ENCODE results near the gene GPR68.

Gene GPR68, protein sequence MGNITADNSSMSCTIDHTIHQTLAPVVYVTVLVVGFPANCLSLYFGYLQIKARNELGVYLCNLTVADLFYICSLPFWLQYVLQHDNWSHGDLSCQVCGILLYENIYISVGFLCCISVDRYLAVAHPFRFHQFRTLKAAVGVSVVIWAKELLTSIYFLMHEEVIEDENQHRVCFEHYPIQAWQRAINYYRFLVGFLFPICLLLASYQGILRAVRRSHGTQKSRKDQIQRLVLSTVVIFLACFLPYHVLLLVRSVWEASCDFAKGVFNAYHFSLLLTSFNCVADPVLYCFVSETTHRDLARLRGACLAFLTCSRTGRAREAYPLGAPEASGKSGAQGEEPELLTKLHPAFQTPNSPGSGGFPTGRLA

DNA sequence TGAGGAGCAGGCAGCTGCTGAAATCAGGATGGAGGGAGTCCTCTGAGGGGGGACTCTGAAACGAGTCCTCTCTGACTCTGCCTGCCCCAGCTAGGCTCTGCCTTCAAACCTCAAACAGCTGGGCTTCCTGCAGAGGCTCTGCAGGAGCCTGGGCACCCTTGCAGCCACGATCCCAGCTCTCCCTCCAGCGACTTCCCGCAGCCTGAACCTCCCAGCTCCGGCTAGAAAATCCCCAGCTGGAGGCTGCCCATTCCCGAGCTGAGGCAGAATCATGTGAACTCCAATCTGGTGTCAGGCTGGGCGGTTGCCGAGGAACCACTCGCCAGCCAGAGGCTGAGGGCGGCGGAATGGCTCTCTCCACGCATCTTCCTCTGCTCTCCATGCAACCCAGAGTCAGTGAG, at the start of gene GPR68:
Gene GPR68 (minus strand): TSS at position 204 of the 401 bp plus-strand sequence. CDS start 9,654 bp downstream, outside the sequence.
- DNase-seq, result peak; percentile 61

DNA sequence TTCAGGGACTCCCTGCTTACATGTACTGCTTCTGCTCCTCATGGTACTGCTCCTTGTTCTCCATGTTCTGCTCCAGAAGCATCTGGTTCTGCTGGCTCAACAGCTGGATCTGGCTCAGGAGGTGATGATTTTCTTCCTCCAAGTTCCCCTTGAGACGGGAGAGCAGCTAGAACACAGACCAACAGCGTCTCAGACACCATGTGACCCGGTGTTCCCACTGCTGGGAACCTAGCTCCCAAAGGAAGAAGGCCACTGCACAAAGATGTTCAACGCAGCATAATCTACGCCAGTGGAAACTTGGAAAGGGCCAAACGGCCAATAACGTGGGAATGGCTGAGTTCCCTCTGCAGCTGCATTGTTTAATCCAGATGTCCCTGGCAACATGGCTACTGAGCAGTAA, 49.6 kb upstream of the GPR68 start:
- DNase-seq, result no peak

DNA sequence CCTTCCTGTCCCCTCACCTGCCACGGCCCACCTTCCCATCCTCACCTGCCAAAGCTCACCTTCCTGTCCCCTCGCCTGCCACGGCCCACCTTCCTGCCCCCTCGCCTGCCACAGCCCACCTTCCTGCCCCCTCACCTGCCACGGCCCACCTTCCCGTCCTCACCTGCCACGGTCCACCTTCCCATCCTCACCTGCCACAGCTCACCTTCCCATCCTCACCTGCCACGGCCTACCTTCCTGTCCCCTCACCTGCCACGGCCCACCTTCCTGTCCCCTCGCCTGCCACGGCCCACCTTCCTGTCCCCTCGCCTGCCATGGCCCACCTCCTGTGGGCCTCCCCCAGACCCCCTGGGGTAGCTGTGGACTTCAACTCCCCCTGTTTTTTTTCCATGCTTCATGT, 48.8 kb upstream of the GPR68 start:
- DNase-seq, result no peak

DNA sequence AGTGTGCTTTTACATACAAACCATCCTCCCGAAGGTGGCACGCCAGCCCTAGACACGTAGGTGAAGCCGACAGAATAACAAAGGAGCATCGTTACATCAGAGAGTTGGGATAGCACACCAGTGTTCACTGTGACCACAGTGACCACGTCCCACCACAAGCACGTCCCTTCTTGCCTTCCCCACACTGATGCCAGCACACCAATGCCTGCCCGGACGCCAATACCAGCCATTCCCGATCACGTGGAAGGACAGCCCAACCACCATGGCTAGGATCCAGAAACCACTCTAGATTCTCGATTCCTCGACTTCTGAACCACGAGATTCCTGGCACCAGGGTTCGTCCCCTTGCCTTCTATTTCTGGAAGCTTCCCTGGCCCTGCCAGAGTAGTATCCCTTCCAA, 48.0 kb upstream of the GPR68 start:
- DNase-seq, result no peak

DNA sequence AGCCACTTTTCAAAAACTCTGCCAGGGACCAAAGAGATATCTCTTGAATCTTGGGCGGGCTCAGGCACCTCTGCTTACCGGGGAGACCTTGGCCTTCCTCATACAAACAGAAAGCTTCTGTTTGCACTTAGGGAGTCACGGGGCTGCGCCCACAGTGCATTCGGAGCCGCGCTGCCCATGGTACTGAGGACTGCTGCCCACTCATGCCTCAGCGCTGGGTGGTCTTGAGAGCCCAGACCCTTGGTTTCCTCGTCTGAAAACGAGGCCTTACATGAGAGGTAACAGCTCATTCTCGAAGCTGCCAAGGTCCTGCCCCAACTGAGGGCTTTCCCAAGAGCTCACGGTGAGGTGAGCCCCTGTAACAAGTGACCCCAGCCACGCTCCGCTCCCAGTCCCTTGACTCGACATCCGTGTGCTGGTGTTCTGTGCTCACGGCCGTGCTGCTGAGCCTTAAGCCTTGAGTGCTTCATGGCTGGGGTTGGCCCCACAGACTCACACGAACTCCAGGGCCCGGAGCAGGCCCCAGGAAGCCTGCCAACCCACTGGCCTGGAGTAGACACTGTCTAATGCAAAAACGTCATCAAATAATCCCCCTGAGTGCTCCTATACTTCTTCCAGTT, 47.4 kb upstream of the GPR68 start:
- no peak for DNase-seq

DNA sequence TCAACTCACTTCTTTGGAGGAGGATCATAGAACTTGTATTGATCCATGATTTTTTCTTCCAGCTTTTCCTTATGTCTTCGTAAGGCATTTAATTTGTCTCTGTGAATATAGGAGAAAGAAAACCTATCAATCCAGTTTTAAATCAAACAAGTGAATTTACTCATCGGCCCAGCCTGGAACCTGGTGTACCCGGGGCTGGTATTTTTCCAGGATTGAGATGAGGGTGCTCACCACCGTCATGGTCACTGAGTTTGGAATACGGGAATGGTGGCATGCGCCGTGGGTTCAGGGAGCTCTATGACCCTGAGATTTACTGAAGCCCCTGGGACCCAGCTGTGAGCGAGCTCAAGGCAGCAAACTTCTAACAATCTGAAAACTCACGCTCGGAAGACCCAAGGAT, 46.5 kb upstream of the GPR68 start:
- no peak for DNase-seq

DNA sequence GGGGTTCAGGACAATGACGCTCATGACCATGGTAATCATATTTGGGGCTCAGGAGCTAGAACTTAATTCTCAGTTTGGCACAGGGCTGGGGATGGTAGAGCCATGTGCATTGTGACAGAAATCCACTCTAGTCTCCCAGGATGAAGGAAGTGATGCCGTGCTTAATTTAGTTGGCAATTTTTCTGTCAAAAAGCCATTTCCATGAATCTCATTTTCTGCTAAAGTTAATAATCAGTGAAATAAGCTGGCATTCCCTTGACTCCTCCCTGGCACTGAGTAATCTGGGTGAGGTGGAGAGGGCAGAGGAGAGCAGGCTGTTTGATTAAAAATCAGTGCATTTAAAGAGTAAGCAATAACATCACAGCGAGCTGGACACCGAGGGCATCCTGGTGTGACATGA, 45.0 kb upstream of the GPR68 start:
- DNase-seq, result no peak

DNA sequence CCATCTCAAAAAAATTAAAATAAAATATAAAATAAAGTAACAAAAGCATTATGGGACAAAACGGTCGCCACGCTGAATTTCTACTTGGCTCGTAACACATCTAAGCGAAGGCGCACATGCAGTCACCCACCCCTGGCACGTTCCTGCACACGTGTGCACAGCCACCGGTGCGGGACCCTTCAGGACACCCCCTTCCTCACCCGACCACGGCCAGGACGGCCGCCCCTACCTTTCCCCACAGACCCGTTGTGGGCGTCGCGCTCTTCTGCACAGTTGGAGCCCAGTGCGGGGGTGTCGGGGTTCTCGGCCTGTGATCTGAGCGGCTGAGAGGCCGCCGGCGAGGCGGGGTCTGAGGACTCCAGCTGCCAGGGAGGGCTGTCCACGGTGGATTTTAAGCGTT, 44.4 kb upstream of the GPR68 start:
- no peak for DNase-seq

DNA sequence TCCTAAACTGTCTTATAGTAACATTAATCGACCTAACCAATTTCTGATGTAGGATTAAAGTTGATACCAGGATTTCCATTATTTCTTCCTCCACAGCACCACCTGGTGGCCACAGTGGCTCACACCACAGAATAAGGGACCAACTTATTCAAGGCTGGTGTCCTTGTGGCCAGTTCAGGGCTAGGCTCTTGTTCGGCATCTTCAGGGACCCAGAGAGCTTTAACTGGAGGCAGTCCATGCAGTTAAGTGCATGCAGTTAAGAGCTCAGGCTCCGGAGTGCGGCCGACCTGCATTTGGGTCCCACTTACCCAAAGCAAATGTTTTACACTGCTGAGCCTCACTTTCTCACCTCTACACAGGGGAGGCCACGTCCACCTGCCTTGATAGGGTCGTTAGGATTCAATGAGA, 42.0 kb upstream of the GPR68 start:
- peak; percentile 87 for DNase-seq

DNA sequence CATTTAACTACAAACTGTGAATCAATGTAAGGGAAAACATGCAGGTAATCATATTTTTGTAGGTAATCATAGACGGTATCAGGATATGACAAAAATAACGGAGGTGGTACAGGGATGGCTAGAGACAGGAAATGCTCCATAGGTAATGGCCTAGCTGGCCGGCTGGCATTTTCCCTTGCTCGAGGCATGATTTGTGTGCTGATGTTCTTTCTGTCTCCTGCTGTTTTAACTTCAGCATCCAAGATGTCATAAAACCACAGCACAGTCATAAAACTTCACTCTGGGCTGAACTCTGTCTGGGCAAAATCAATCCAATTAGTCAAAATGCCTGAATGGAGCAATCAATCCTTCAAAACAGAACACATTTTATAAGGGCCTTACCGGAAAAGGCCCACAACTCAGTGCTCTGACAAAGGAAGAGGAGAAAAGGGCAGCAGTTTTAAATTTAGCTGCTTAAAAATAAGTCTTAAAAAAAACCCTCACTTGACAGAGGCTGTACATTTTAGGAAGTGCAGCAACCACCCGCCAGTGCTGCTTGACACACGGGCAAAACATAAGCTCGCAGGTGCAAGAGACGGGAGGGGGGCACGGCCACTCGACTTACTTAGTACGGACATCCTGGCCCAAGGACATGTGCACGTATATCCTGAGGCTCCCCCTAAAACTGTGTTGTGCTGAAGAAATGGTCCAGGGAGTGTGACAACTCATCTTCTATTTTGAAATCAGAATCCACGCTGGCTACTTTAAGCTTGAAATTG, 40.5 kb upstream of the GPR68 start:
- no peak for DNase-seq

DNA sequence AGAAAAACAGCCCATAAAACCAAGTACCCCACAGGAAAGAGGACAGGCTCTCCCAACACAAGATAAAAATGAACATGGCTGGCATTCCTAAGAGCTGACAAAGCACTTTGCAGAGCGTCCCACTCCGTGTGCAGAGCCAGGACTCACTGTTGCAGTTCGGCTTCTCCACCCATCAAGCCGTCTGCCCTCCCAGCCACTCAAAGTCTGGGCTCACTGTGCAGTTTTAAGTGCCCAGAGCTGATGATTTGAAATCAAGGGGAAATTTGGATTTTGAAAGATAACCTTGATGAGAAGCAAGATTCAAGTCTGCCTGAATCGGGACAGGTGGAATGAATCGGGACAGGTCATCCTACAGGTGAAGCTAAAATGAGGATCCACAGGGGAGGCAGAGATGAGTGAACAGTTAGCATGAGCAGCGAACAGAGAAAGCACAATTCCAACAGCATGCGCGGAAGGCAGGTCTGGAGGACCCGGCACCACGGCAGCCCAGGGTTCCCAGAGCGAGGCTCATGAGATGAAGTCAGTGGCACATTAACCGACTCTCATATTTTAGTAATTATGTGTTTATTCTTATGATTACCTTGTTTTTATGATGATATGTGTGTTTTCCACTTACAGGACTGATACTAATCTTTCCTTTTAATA, 39.8 kb upstream of the GPR68 start:
- no peak for DNase-seq

DNA sequence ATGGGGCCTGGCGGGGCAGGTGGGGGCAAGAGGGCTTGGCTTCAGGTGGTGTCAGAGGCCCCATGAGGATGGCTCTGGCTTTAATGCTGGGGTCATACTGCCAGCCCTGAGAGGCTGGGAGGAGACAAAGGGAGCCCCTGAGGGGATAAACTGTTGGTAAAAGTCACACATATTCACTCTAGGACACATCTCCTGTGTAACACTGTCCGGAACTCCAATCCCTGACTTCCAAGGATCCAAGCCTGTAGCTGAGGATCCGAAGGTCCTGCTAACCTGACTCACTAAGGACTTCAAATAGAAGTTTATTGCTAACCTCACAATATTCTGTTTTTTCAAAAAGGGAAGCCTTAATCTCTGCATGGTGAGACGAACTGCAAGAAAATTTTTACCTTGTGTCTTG, 39.2 kb upstream of the GPR68 start:
- DNase-seq, result no peak

DNA sequence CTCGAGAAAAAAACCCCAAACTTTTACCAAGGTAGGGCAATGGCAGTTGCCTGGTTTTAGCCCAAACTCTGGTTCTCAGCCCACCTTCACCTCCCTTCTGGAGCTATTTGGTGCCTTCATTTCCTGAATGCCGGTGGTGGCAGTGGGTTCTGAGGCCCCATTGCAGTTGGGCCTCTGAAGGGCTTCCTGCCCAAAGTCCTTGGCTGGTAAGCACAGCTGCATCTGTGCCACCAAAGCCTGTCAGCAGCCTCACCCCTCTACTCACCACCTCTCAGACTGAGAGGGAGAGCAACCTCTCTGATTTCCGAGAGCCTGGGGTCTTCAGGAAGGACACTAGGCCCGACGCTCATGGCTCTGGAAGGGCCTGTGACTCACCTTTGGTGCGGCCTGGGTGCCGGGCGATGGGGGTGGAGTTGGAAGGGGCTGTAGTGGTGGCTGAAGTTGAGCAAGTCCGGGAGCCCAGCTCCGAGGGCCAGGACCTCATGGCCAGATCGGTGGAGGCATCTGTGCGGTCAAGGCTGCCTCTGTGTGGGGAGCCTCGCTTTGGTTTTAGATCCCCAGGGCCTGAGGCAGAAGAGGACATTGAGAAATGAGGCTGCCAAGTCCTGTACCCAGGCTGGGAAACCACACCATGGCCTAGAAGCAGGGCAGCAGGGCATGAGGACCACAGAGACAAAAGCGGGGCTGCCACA, 38.6 kb upstream of the GPR68 start:
- DNase-seq, result no peak

DNA sequence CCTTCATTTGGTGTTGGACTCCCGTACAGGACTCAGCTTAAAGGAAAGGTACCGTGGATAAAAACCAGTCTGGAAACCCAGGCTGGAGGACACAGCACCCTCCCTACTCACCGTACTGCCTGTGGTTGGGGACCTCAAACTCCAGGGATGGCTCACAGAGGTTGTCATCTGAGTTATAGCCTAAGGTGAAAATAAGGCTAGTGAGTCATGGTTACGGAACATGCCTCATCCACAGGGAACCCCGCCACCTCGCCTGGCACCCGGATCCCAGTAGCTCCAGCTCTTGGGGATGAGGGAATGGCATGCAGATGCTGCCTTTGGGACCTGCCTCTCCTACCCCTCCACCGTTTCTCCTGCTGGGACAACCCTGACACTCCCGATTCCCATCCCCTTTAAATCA, 36.8 kb upstream of the GPR68 start:
- no peak for DNase-seq

DNA sequence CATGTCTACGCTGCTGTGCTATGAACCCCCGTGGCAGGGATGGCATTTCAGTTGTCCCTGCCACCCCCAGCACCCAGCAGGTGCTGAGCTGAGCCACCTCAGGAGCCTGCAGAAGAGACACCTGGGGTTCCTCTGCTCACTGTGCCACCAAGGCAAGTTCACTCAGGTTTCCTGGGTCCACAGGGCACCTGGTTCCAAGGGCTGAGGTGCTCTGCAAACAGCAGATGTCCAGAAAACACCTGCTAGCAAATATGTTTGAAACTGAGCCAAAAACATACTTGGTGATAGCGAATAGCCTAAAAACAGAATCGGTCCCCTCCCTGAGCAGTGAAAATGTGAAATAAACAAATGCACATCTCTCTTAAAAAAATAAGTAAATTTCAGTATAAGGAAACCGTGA, 35.6 kb upstream of the GPR68 start:
- DNase-seq, result no peak

DNA sequence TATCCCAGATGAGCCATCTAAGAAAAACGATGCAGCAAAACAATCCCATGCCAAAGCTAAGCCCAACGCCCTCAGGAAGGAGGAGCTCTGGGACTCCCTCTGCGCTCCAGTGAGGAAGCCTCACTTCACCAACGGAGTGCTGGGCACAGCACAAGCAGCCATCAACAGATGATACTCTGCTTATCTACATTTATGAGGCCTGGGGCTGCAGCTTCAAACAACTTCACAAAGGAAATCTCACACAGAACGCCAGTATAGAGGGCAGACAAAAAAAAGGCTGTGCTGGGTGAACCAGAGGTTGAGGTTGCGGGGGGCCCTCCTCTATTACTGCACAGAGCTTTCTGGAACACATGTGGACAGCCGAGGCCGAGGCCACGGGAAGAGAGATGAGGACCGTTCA, 34.9 kb upstream of the GPR68 start:
- DNase-seq, result no peak

DNA sequence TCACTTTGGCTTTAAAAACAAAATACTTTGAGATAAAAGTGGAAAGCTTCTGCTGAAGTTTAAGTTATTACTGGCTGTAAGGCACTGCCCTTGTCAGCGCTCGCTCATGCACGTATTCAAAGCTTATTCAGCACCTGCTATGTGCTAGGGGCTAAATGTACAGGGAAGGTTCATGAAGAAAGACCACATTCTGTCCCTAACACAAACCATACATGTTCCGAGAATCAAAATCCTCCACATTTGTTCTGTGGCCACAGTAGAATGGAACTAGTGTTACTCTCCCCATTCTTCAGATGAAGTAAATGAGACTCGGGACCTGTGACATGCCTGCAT, 33.8 kb upstream of the GPR68 start:
- no peak for DNase-seq

DNA sequence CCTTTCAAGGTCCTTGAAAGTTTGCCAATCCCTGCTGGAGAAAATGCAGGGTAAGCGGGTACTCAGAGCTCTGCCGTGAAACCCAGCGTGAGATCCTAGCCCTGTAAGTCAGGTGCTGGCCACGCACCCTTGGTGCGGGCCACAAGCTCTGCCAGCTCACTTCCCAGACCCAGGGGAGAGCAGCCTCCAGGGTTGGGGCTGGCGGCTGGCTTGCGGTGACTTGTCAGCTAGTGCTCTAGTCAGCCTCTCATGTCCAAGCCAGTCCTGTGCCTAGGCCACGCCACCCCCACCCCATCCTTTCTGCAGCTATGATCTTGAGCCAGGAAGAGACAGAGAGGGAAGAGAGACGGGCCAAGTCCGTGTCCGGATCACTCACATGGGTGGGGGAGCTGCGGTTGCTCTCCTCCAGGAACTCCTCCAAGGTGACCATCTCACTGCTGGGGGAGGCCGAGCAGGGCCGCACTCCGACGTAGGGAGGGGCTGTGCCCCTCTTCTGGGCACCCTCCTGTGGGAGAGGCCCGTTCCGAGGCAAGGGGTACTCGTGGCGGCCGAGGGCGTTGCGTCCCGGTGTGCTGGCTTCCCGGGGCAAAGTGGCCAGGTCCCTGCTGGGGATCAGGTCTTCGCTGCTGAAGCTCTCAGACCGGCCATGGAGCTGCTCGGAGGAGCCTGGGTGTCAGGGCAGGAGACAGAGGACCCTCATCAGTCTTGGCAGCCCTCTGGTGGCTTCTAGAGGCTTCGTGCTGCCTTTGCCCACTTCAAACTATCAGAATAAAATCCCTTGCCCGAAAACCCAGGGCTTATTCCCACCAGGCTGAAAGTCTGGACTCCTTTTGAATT, 33.3 kb upstream of the GPR68 start:
- no peak for DNase-seq

DNA sequence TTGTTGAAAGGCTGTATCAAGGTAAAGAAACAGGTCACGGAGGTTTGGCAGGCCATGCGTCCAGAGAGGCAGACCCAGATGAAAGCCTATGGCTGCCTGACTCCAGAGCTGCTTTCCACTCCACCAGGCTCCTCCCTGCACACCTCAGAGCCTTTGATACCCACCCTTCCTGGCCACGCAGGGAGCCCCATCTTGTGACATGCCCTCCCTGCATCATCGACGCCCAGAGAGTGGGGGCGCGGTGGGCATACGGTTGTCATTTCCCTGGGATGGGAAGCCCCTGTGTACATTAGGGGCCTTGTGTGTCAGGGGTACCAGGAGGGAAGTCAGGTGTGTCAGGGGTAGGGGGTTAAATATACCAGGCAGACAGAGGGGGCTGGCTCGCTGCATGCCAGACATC, 30.3 kb upstream of the GPR68 start:
- no peak for DNase-seq

DNA sequence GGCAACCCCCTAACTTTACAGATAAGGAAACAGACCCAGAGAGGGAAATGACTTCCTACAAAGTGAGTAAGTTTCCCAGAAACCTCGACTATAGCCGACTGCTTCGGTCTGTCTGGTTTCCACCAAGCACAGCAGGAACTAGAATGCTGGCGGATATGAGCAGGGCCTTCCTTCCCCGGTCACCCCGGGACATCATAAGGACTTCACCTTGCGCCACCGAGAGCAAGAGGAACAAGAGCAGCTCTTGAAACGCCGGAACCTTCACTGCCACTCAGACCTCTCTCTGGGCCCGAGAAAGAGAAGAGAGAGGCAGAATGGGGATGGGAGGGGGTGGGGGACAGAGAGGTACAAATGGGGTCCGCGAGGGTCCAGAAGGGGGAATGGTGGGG, 29.4 kb upstream of the GPR68 start:
- no peak for DNase-seq

DNA sequence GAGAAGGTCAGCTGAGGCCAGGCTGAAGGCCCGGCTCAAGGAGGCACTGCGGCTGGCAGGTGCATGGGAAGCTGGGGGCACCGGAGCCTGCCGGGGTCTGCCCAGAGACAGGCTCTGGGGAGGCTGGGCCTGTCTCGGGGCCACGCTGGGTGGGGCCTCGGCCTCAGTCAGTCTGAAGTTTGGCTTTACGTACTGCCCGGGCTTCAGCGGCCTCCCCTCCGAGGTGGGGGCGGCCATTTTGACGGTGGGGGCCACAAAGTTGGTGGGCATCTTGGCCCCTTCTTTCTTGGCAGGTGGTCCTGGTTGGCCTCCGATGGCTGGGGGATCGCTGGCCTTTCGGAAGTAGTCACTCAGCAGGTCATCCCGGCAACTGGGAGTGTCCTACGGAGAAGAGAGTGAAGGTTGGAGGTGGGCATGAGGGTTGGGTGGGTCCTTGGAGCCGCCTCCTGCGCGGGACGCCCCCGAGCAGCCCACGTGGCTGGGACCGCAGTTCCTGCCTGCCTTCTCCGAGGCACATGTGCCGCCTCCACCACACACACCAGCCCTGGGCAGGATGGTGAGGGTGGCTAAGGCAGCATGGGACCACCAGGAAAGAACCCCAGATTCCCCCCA, 28.9 kb upstream of the GPR68 start:
- DNase-seq, result no peak

All from CD4-positive, alpha-beta T cell treated with Interleukin-6 for 4 hours (primary cell).